ENCODE measurements around the gene ELSPBP1. TPM values are rescaled to one million over a fixed set of nuclear protein-coding genes. Genes with fewer than 3 reads are reported as not detected.

The ELSPBP1 gene
- total RNA-seq, 1 experiment from 2014 or later: not detected

- H4K5ac ChIP-seq (ENCODE audit: insufficient read length, low read depth, low read length): no peak overlapping the region
- no peak for TF ChIP-seq CTCF (conservative IDR thresholded peaks at IDR 0.05)
- H3K27ac ChIP-seq (ENCODE audit: insufficient read length, low read depth, low read length): no peak overlapping the region
- no peak overlapping the region for H2BK5ac ChIP-seq (ENCODE audit: insufficient read length, low read length)
- DNase-seq: no peak
- no peaks in the 10 kb centered on the region for H4K20me1 ChIP-seq (ENCODE audit: control insufficient read depth, insufficient read depth, insufficient read length)
- Mint-ChIP-seq H3K9me3 (peaks cover 10 to 12% of the 10 kb centered on the region in 2 experiments; a peak in 4 of 5 replicates), H3K4me3 (no peak overlapping the region), H3K27ac (peak overlapping the region in 1 of 3 experiments; percentile 12; a peak in 1 of 7 replicates), H3K27me3 (ENCODE audit: low read depth) (0 out of 2 replicates have a peak, but pooled peaks cover 1% of the 10 kb centered on the region), H3K36me3 (ENCODE audit: insufficient read depth in 1 of 3, low read depth in 3 of 3) (peaks cover 0 to 4% (median 2%) of the 10 kb centered on the region in 3 experiments; a peak in 3 of 7 replicates), H3K4me1 (peaks cover 5 to 6% of the 10 kb centered on the region in 2 experiments)
- H3T11ph ChIP-seq (ENCODE audit: low read length): no peak overlapping the region
- no peak overlapping the region for H3K23ac ChIP-seq (ENCODE audit: insufficient read length, low read depth, low read length)
- H3K79me1 ChIP-seq (ENCODE audit: insufficient read depth, low read depth, low read length, poor library complexity, severe bottlenecking): no peaks in the 10 kb centered on the region
- H3K9me3 ChIP-seq (ENCODE audit: control insufficient read depth, low read depth, low read length): no peaks in the 10 kb centered on the region
- H3K18ac ChIP-seq (ENCODE audit: insufficient read length, low read depth, low read length): no peak overlapping the region
- H2BK120ac ChIP-seq (ENCODE audit: low read depth, low read length, poor library complexity, severe bottlenecking): no peak overlapping the region
- WGBS (ENCODE audit: extremely low coverage, insufficient read length, low lambda C conversion rate): no CpG with 5 or more reads among the region's 6 CpGs
- no peaks in the 10 kb centered on the region for H3K79me2 ChIP-seq (ENCODE audit: insufficient read depth, low read length)
- no peak overlapping the region for H2AK5ac ChIP-seq (ENCODE audit: insufficient read length, low read length)
- no peak overlapping the region for H3K9ac ChIP-seq (ENCODE audit: extremely low read depth, insufficient read length, low read length)
- no peaks in the 10 kb centered on the region for H3K4me1 ChIP-seq (ENCODE audit: insufficient read depth, low read length)
- H3K23me2 ChIP-seq (ENCODE audit: insufficient read length, low read depth, low read length, poor library complexity, severe bottlenecking): no peaks in the 10 kb centered on the region
- H2BK12ac ChIP-seq (ENCODE audit: insufficient read length, low read depth, low read length): no peak overlapping the region
- no peak overlapping the region for H4K91ac ChIP-seq (ENCODE audit: insufficient read length, low read depth, low read length)
- H2AFZ ChIP-seq (ENCODE audit: low read length): no peak overlapping the region
- H3K4me2 ChIP-seq (ENCODE audit: insufficient read depth, insufficient read length, low read length): no peak overlapping the region
- H2BK15ac ChIP-seq (ENCODE audit: low read depth, low read length): no peak overlapping the region
- no peak overlapping the region for H3K4ac ChIP-seq (ENCODE audit: low read depth, low read length)
- no peak overlapping the region; the same call in 1 of the 2 replicates for H3K14ac ChIP-seq (ENCODE audit: insufficient read depth, low read length)
- H2BK20ac ChIP-seq (ENCODE audit: low read depth, low read length, poor library complexity, severe bottlenecking): no peak overlapping the region
- no peak overlapping the region for H4K8ac ChIP-seq (replicated peaks; ENCODE audit: insufficient read length, low read depth, low read length)
- H3K56ac ChIP-seq (ENCODE audit: insufficient read length, low read depth, low read length): no peak overlapping the region
- no peaks in the 10 kb centered on the region for H3K27me3 ChIP-seq (ENCODE audit: insufficient read depth, low read length)
These were observed 9.8 kb downstream of the ELSPBP1 start for GRCh38 chr19:48004236-48004635.

Measured in H9 (cell line).